HUES6 (cell line): Measurements from ENCODE around the gene CHKB.

Experiments
- H3K27ac ChIP-seq: 2 replicates; pipeline ENCODE4 v1.7.0; 2013; ENCODE audit warnings: low read depth, mild to moderate bottlenecking, low read length, inconsistent platforms
- H3K27me3 ChIP-seq: 2 replicates; pipeline ENCODE4 v1.6.1; 2013; ENCODE audit warnings: low read length; ENCODE audit not compliant: control insufficient read depth, insufficient read depth
- H3K36me3 ChIP-seq: 2 replicates; pipeline ENCODE4 v1.6.1; 2013; ENCODE audit warnings: low read length; ENCODE audit not compliant: control insufficient read depth, insufficient read depth
- H3K4me1 ChIP-seq: 2 replicates; pipeline ENCODE4 v1.6.1; 2013; ENCODE audit warnings: low read length; ENCODE audit not compliant: control insufficient read depth, insufficient read depth
- H3K4me3 ChIP-seq: 2 replicates; pipeline ENCODE4 v1.5.1; 2013; ENCODE audit warnings: low read depth, low read length
- H3K9ac ChIP-seq: one replicate; pipeline ENCODE4 v1.6.1; 2013; ENCODE audit warnings: mild to moderate bottlenecking, low read length
- H3K9me3 ChIP-seq: 2 replicates; pipeline ENCODE4 v1.6.1; 2013; ENCODE audit warnings: low read depth, low read length; ENCODE audit not compliant: control insufficient read depth, insufficient read depth

CHKB gene

GRCh38 chr22:50569896-50570535, 12.6 kb downstream of the CHKB start:
- Histone ChIP-seq H3K27me3 (peaks cover 5% of the 10 kb centered on the region; the same call in 1 of the 2 replicates), H3K27ac (no peak overlapping the region), H3K36me3 (peaks cover 70% of the 10 kb centered on the region), H3K9ac (no peak overlapping the region), H3K4me1 (no peaks in the 10 kb centered on the region), H3K9me3 (no peaks in the 10 kb centered on the region), H3K4me3 (no peak overlapping the region)

GRCh38 chr22:50569041-50569459, 13.6 kb downstream of the CHKB start:
- Histone ChIP-seq H3K36me3 (peaks cover 64% of the 10 kb centered on the region), H3K9ac (no peak overlapping the region), H3K27ac (no peak overlapping the region), H3K9me3 (no peaks in the 10 kb centered on the region), H3K4me1 (no peaks in the 10 kb centered on the region), H3K27me3 (peaks cover 14% of the 10 kb centered on the region; the same call in 1 of the 2 replicates), H3K4me3 (no peak overlapping the region)

- no peaks in the 10 kb centered on the region for H3K4me1 ChIP-seq
- H3K9ac ChIP-seq: no peak overlapping the region
- H3K9me3 ChIP-seq: no peaks in the 10 kb centered on the region
- H3K4me3 ChIP-seq: no peak overlapping the region
- H3K27ac ChIP-seq: no peak overlapping the region
- H3K27me3 ChIP-seq: peaks cover 18% of the 10 kb centered on the region
- peaks cover 60% of the 10 kb centered on the region for H3K36me3 ChIP-seq
Observed at GRCh38 chr22:50568626-50569025, 14.0 kb downstream of the CHKB start.

- H3K27ac ChIP-seq: no peak overlapping the region
- no peaks in the 10 kb centered on the region for H3K9me3 ChIP-seq
- H3K27me3 ChIP-seq: peaks cover 25% of the 10 kb centered on the region
- H3K9ac ChIP-seq: no peak overlapping the region
- H3K36me3 ChIP-seq: peaks cover 51% of the 10 kb centered on the region
- no peaks in the 10 kb centered on the region for H3K4me1 ChIP-seq
- H3K4me3 ChIP-seq: no peak overlapping the region
Observed at GRCh38 chr22:50567721-50568252, 14.9 kb downstream of the CHKB start.

- H3K36me3 ChIP-seq: peaks cover 17% of the 10 kb centered on the region
- no peaks in the 10 kb centered on the region for H3K4me1 ChIP-seq
- H3K9ac ChIP-seq: no peak overlapping the region
- no peaks in the 10 kb centered on the region for H3K9me3 ChIP-seq
- H3K27me3 ChIP-seq: peaks cover 30% of the 10 kb centered on the region
- H3K27ac ChIP-seq: no peak overlapping the region
- no peak overlapping the region for H3K4me3 ChIP-seq
Observed at GRCh38 chr22:50564289-50564688, 18.4 kb downstream of the CHKB start.

GRCh38 chr22:50563413-50564160, 19.1 kb downstream of the CHKB start:
- Histone ChIP-seq H3K36me3 (peaks cover 10% of the 10 kb centered on the region), H3K9me3 (no peaks in the 10 kb centered on the region), H3K4me1 (no peaks in the 10 kb centered on the region), H3K4me3 (peak overlapping the region; percentile 86), H3K9ac (peak overlapping the region; percentile 1), H3K27ac (no peak overlapping the region), H3K27me3 (peaks cover 33% of the 10 kb centered on the region)

- H3K9me3 ChIP-seq: no peaks in the 10 kb centered on the region
- peaks cover 5% of the 10 kb centered on the region for H3K36me3 ChIP-seq
- H3K9ac ChIP-seq: peak within 1 kb of the TSS; percentile 1
- H3K4me1 ChIP-seq: no peaks in the 10 kb centered on the region
- peak within 1 kb of the TSS; percentile 86 for H3K4me3 ChIP-seq
- no peak within 1 kb of the TSS for H3K27ac ChIP-seq
- H3K27me3 ChIP-seq: peaks cover 35% of the 10 kb centered on the region
Observed at GRCh38 chr22:50562523-50563412, 19.9 kb downstream of the CHKB start, which contains the start of gene SYCE3. Gene SYCE3, minus strand, starts transcription at chr22:50562919. Its CDS starts 6,514 bp downstream, at chr22:50556405.

GRCh38 chr22:50561401-50562358, 21.0 kb downstream of the CHKB start:
- Histone ChIP-seq H3K9me3 (no peaks in the 10 kb centered on the region), H3K4me1 (no peaks in the 10 kb centered on the region), H3K27me3 (peaks cover 35% of the 10 kb centered on the region), H3K36me3 (no peaks in the 10 kb centered on the region), H3K27ac (no peak overlapping the region), H3K9ac (no peak overlapping the region), H3K4me3 (no peak overlapping the region)

GRCh38 chr22:50560034-50560433, 22.6 kb downstream of the CHKB start:
- no peaks in the 10 kb centered on the region for H3K4me1 ChIP-seq
- no peak overlapping the region for H3K27ac ChIP-seq
- no peak overlapping the region for H3K9ac ChIP-seq
- H3K4me3 ChIP-seq: no peak overlapping the region
- H3K9me3 ChIP-seq: no peaks in the 10 kb centered on the region
- H3K36me3 ChIP-seq: no peaks in the 10 kb centered on the region
- peaks cover 30% of the 10 kb centered on the region for H3K27me3 ChIP-seq

- Histone ChIP-seq H3K4me1 (no peaks in the 10 kb centered on the region), H3K27ac (no peak overlapping the region), H3K4me3 (no peak overlapping the region), H3K27me3 (peaks cover 10% of the 10 kb centered on the region; the same call in 1 of the 2 replicates), H3K9me3 (no peaks in the 10 kb centered on the region), H3K9ac (no peak overlapping the region), H3K36me3 (no peaks in the 10 kb centered on the region)
Observed at GRCh38 chr22:50556703-50557102, 25.9 kb downstream of the CHKB start.
